Measurements from ENCODE around the gene MSRB1. TPM values are rescaled to one million over a fixed set of nuclear protein-coding genes. Genes with fewer than 3 reads are reported as not detected.
"Not testable (repeated sequence)": the region's sequence is repeated elsewhere in the genome, so short reads cannot be mapped to it uniquely, and the experiment has no call there.

MSRB1 gene
- total RNA-seq, 5 donors from 2014 or later (not counting 1 experiment from before 2014, with no cell fraction given): 5.6 to 11.9 (median 9.6) TPM

GRCh38 chr16:1924095-1924494 lies 18.9 kb downstream of the MSRB1 start:
- Mint-ChIP-seq H3K9me3 (no peaks in the 10 kb centered on the region), H3K36me3 (no peaks in the 10 kb centered on the region), H3K27me3 (peaks cover 26 to 41% of the 10 kb centered on the region in 2 donors), H3K4me1 (peaks cover 0 to 7% (median under 1%) of the 10 kb centered on the region in 3 donors), H3K4me3 (no peak overlapping the region), H3K27ac (no peak overlapping the region)
- Histone ChIP-seq H3K36me3 (ENCODE audit: control insufficient read depth in 2 of 2, extremely low read depth in 1 of 2, insufficient read depth in 1 of 2, low read length in 1 of 2) (no peaks in the 10 kb centered on the region), H3K27me3 (replicated peaks in 1 of 2; ENCODE audit: control insufficient read depth in 2 of 2, extremely low read depth in 1 of 2, insufficient read depth in 2 of 2, low read length in 1 of 2) (peaks cover 3 to 56% of the 10 kb centered on the region in 2 experiments), H3K4me1 (ENCODE audit: control insufficient read depth in 1 of 2, extremely low read depth in 1 of 2, insufficient read depth in 2 of 2, low read length in 2 of 2) (peaks cover under 1 to 9% of the 10 kb centered on the region in 2 experiments), H3K27ac (ENCODE audit: low read length) (no peak overlapping the region), H3K9me3 (no peaks in the 10 kb centered on the region), H3K4me3 (ENCODE audit: control insufficient read depth in 1 of 2, extremely low read depth in 1 of 2, low read length in 1 of 2) (peak overlapping the region in 1 of 2 donors; percentile 5)
- DNase-seq (no peak), ATAC-seq (replicated peaks in 1 of 4) (no peak)
- ChIA-PET CTCF (no interaction called here), POLR2A (interaction anchor here in 1 of 2 donors (0.8 kb wide), 1 partner anchor 65 kb away, joined by 3 read pairs; no protein-coding TSS in a partner anchor)
- WGBS (ENCODE audit: insufficient coverage): 80% methylated on average over 4 of the region's 5 CpGs

GRCh38 chr16:1923299-1924034 lies 19.5 kb downstream of the MSRB1 start:
- Histone ChIP-seq H3K4me1 (ENCODE audit: control insufficient read depth in 1 of 2, extremely low read depth in 1 of 2, insufficient read depth in 2 of 2, low read length in 2 of 2) (peaks cover 0 to 12% of the 10 kb centered on the region in 2 experiments), H3K4me3 (ENCODE audit: control insufficient read depth in 1 of 2, extremely low read depth in 1 of 2, low read length in 1 of 2) (peak overlapping the region in 1 of 2 donors; percentile 5), H3K27me3 (replicated peaks in 1 of 2; ENCODE audit: control insufficient read depth in 2 of 2, extremely low read depth in 1 of 2, insufficient read depth in 2 of 2, low read length in 1 of 2) (peaks cover 3 to 63% of the 10 kb centered on the region in 2 experiments), H3K9me3 (no peaks in the 10 kb centered on the region), H3K36me3 (ENCODE audit: control insufficient read depth in 2 of 2, extremely low read depth in 1 of 2, insufficient read depth in 1 of 2, low read length in 1 of 2) (no peaks in the 10 kb centered on the region), H3K27ac (ENCODE audit: low read length) (no peak overlapping the region)
- ChIA-PET CTCF (interaction anchor here in 1 of 2 donors (0.7 kb wide), 1 partner anchor 86 kb away, joined by 3 read pairs; no protein-coding TSS in a partner anchor), POLR2A (interaction anchor here in 1 of 2 donors (0.8 kb wide), 1 partner anchor 65 kb away, joined by 3 read pairs; no protein-coding TSS in a partner anchor)
- peak in 4 of 35 experiments; percentile 10 to 39 (median 18) for DNase-seq
- H3K9me3 Mint-ChIP-seq: no peaks in the 10 kb centered on the region
- H3K27ac Mint-ChIP-seq: no peak overlapping the region
- 10% methylated on average over 2 of the region's 24 CpGs for WGBS (ENCODE audit: insufficient coverage)
- peaks cover 0 to 5% (median 0%) of the 10 kb centered on the region in 3 donors for H3K4me1 Mint-ChIP-seq
- no peak overlapping the region for H3K4me3 Mint-ChIP-seq
- H3K27me3 Mint-ChIP-seq: peaks cover 26 to 46% of the 10 kb centered on the region in 2 donors
- ATAC-seq (replicated peaks in 1 of 4): peak in 2 of 4 experiments; percentile 19 to 32
- no peaks in the 10 kb centered on the region for H3K36me3 Mint-ChIP-seq

DNA sequence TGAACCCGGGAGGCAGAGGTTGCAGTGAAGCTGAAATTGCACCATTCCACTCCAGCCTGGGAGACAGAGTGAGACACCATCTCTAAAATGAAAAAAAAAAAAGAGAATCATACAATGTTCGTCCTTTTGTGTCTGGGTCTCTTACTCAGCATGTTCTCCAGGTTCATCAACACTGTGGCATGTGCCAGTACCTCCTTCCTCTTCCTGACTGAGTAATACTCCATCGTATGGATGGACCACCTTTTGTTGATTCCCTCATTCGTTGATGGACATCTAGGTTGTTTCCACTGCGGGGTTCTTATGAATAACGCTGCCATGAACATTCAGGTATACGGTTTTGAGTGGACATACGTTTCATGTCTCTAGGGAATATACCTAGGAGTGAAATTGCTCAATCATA lies 20.6 kb downstream of the MSRB1 start:
- DNase-seq (no peak), ATAC-seq (replicated peaks in 1 of 4) (no peak)
- H3K27me3 ChIP-seq (replicated peaks in 1 of 2; ENCODE audit: control insufficient read depth in 2 of 2, extremely low read depth in 1 of 2, insufficient read depth in 2 of 2, low read length in 1 of 2): peaks cover 3 to 68% of the 10 kb centered on the region in 2 experiments
- WGBS (ENCODE audit: insufficient coverage): 96% methylated on average over 3 of the region's 8 CpGs
- H3K4me1 ChIP-seq (ENCODE audit: control insufficient read depth in 1 of 2, extremely low read depth in 1 of 2, insufficient read depth in 2 of 2, low read length in 2 of 2): peaks cover 0 to 12% of the 10 kb centered on the region in 2 experiments
- no peaks in the 10 kb centered on the region for H3K36me3 ChIP-seq (ENCODE audit: control insufficient read depth in 2 of 2, extremely low read depth in 1 of 2, insufficient read depth in 1 of 2, low read length in 1 of 2)
- no peaks in the 10 kb centered on the region for H3K36me3 Mint-ChIP-seq
- CTCF ChIA-PET: no interaction called here
- H3K27ac Mint-ChIP-seq: no peak overlapping the region
- H3K4me3 ChIP-seq (ENCODE audit: control insufficient read depth in 1 of 2, extremely low read depth in 1 of 2, low read length in 1 of 2): no peak overlapping the region
- H3K9me3 ChIP-seq: no peaks in the 10 kb centered on the region
- peaks cover 0 to 5% (median 0%) of the 10 kb centered on the region in 3 donors for H3K4me1 Mint-ChIP-seq
- H3K4me3 Mint-ChIP-seq: no peak overlapping the region
- H3K27me3 Mint-ChIP-seq: peaks cover 26 to 47% of the 10 kb centered on the region in 2 donors
- H3K9me3 Mint-ChIP-seq: no peaks in the 10 kb centered on the region
- POLR2A ChIA-PET: no interaction called here
- H3K27ac ChIP-seq (ENCODE audit: low read length): no peak overlapping the region

DNA sequence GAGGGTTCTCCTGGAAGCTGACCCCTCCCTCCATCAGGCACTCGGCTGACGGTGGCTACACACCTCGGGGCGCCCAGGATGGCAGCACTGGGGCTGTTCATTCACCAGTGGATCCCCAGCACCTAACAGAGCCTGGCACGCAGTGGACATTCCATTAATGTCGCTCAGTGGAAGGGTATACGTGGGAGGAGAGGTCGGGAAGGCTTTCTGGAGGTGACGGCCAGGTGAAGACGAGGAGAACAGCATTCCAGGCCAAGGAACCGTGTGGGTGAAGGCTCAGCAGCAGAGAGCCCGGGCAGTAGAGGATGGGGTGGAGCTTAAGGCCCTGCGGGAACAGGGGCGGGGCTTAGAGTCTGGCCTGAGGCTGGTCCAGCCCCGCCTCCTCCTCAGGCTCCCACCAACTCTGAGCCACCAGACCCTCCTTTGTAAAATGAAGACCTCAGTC lies 22.2 kb downstream of the MSRB1 start:
- H3K36me3 ChIP-seq (ENCODE audit: control insufficient read depth in 2 of 2, extremely low read depth in 1 of 2, insufficient read depth in 1 of 2, low read length in 1 of 2): no peaks in the 10 kb centered on the region
- no peak for DNase-seq
- POLR2A ChIA-PET: no interaction called here
- no peak overlapping the region for H3K27ac Mint-ChIP-seq
- no peak overlapping the region for H3K4me3 Mint-ChIP-seq
- ATAC-seq (replicated peaks in 1 of 4): no peak
- H3K9me3 ChIP-seq: no peaks in the 10 kb centered on the region
- 30% methylated on average over 8 of the region's 15 CpGs for WGBS (ENCODE audit: insufficient coverage)
- peaks cover 0 to 9% (median 0%) of the 10 kb centered on the region in 3 donors for H3K4me1 Mint-ChIP-seq
- H3K27me3 ChIP-seq (replicated peaks in 1 of 2; ENCODE audit: control insufficient read depth in 2 of 2, extremely low read depth in 1 of 2, insufficient read depth in 2 of 2, low read length in 1 of 2): peaks cover 8 to 84% of the 10 kb centered on the region in 2 experiments
- H3K4me3 ChIP-seq (ENCODE audit: control insufficient read depth in 1 of 2, extremely low read depth in 1 of 2, low read length in 1 of 2): no peak overlapping the region
- no peak overlapping the region for H3K27ac ChIP-seq (ENCODE audit: low read length)
- H3K9me3 Mint-ChIP-seq: no peaks in the 10 kb centered on the region
- peaks cover 39 to 63% of the 10 kb centered on the region in 2 donors for H3K27me3 Mint-ChIP-seq
- CTCF ChIA-PET: no interaction called here
- no peaks in the 10 kb centered on the region for H3K36me3 Mint-ChIP-seq
- H3K4me1 ChIP-seq (ENCODE audit: control insufficient read depth in 1 of 2, extremely low read depth in 1 of 2, insufficient read depth in 2 of 2, low read length in 2 of 2): peaks cover 0 to 12% of the 10 kb centered on the region in 2 experiments

- Histone ChIP-seq H3K27me3 (replicated peaks in 1 of 2; ENCODE audit: control insufficient read depth in 2 of 2, extremely low read depth in 1 of 2, insufficient read depth in 2 of 2, low read length in 1 of 2) (peaks cover 9 to 84% of the 10 kb centered on the region in 2 experiments), H3K4me1 (ENCODE audit: control insufficient read depth in 1 of 2, extremely low read depth in 1 of 2, insufficient read depth in 2 of 2, low read length in 2 of 2) (peaks cover 0 to 12% of the 10 kb centered on the region in 2 experiments)
- H3K4me3 Mint-ChIP-seq; H3K36me3 ChIP-seq (ENCODE audit: control insufficient read depth in 2 of 2, extremely low read depth in 1 of 2, insufficient read depth in 1 of 2, low read length in 1 of 2); CTCF ChIA-PET; H3K4me3 ChIP-seq (ENCODE audit: control insufficient read depth in 1 of 2, extremely low read depth in 1 of 2, low read length in 1 of 2); H3K27ac ChIP-seq (ENCODE audit: low read length); H3K9me3 Mint-ChIP-seq; DNase-seq; POLR2A ChIA-PET; H3K27ac Mint-ChIP-seq; ATAC-seq (replicated peaks in 1 of 4); H3K9me3 ChIP-seq; H3K36me3 Mint-ChIP-seq; H3K4me1 Mint-ChIP-seq: not testable (repeated sequence)
- peaks cover 46 to 69% of the 10 kb centered on the region in 2 donors for H3K27me3 Mint-ChIP-seq
- WGBS (ENCODE audit: insufficient coverage): 67% methylated on average over 20 of the region's 21 CpGs
Observed at GRCh38 chr16:1920122-1920521, 22.9 kb downstream of the MSRB1 start.

- ChIA-PET POLR2A (no interaction called here), CTCF (no interaction called here)
- DNase-seq: no peak
- Mint-ChIP-seq H3K4me1 (peaks cover 0 to 9% (median 0%) of the 10 kb centered on the region in 3 donors), H3K27ac (no peak overlapping the region), H3K9me3 (no peaks in the 10 kb centered on the region), H3K36me3 (no peaks in the 10 kb centered on the region), H3K27me3 (peaks cover 48 to 72% of the 10 kb centered on the region in 2 donors), H3K4me3 (no peak overlapping the region)
- Histone ChIP-seq H3K27me3 (replicated peaks in 1 of 2; ENCODE audit: control insufficient read depth in 2 of 2, extremely low read depth in 1 of 2, insufficient read depth in 2 of 2, low read length in 1 of 2) (peaks cover 12 to 88% of the 10 kb centered on the region in 2 experiments), H3K9me3 (no peaks in the 10 kb centered on the region), H3K36me3 (ENCODE audit: control insufficient read depth in 2 of 2, extremely low read depth in 1 of 2, insufficient read depth in 1 of 2, low read length in 1 of 2) (no peaks in the 10 kb centered on the region), H3K4me3 (ENCODE audit: control insufficient read depth in 1 of 2, extremely low read depth in 1 of 2, low read length in 1 of 2) (no peak overlapping the region), H3K27ac (ENCODE audit: low read length) (no peak overlapping the region), H3K4me1 (ENCODE audit: control insufficient read depth in 1 of 2, extremely low read depth in 1 of 2, insufficient read depth in 2 of 2, low read length in 2 of 2) (peaks cover 0 to 12% of the 10 kb centered on the region in 2 experiments)
- no peak for ATAC-seq (replicated peaks in 1 of 4)
- 37% methylated on average over 30 of the region's 30 CpGs for WGBS (ENCODE audit: insufficient coverage)
Observed at GRCh38 chr16:1919327-1919998, 23.5 kb downstream of the MSRB1 start.

Measured in T-cell (primary cell).